Fibroblast of upper back skin (primary cell): ENCODE results near the gene TNS3.

Experiments used
- DNase-seq: peaks from one replicate; pipeline ENCODE4 v3.0.0-alpha.2; 2013

TNS3 gene

GRCh38 chr7:47400741-47401206, 181.1 kb downstream of the TNS3 start:
- DNase-seq, result no peak

GRCh38 chr7:47400001-47400400, 181.9 kb downstream of the TNS3 start:
- no peak for DNase-seq

- no peak for DNase-seq
Observed at GRCh38 chr7:47394751-47395252, 187.1 kb downstream of the TNS3 start.

- no peak for DNase-seq
Observed at GRCh38 chr7:47394216-47394615, 187.7 kb downstream of the TNS3 start.

GRCh38 chr7:47393406-47393805, 188.5 kb downstream of the TNS3 start:
- DNase-seq, result no peak

GRCh38 chr7:47392241-47392759, 189.6 kb downstream of the TNS3 start:
- DNase-seq, result peak; percentile 99

- DNase-seq, result no peak
Observed at GRCh38 chr7:47391726-47392125, 190.2 kb downstream of the TNS3 start.

- DNase-seq, result no peak
Observed at GRCh38 chr7:47390914-47391313, 191.0 kb downstream of the TNS3 start.

GRCh38 chr7:47389923-47390630, 191.8 kb downstream of the TNS3 start:
- no peak for DNase-seq

- DNase-seq, result no peak
Observed at GRCh38 chr7:47389171-47389922, 192.6 kb downstream of the TNS3 start.

- DNase-seq, result no peak
Observed at GRCh38 chr7:47387506-47387905, 194.4 kb downstream of the TNS3 start.

- no peak for DNase-seq
Observed at GRCh38 chr7:47386273-47386835, 195.6 kb downstream of the TNS3 start.

GRCh38 chr7:47385536-47386125, 196.3 kb downstream of the TNS3 start:
- DNase-seq, result no peak

GRCh38 chr7:47384755-47385535, 197.0 kb downstream of the TNS3 start:
- no peak for DNase-seq

- DNase-seq, result no peak
Observed at GRCh38 chr7:47383696-47384445, 198.0 kb downstream of the TNS3 start.

GRCh38 chr7:47383072-47383471, 198.8 kb downstream of the TNS3 start:
- DNase-seq, result peak; percentile 71

GRCh38 chr7:47382200-47382599, 199.7 kb downstream of the TNS3 start:
- no peak for DNase-seq

- no peak for DNase-seq
Observed at GRCh38 chr7:47381134-47381495, 200.8 kb downstream of the TNS3 start.

GRCh38 chr7:47380325-47381133, 201.4 kb downstream of the TNS3 start:
- DNase-seq, result peak; percentile 35

GRCh38 chr7:47379629-47380324, 202.1 kb downstream of the TNS3 start:
- DNase-seq, result peak; percentile 82
